ENCODE measurements around the gene SPEM3. TPM values are rescaled to one million over a fixed set of nuclear protein-coding genes. Genes with fewer than 3 reads are reported as not detected.

The SPEM3 gene
- polyA plus RNA-seq, 2 of the 4 experiments (the other 2 are of a cell fraction) = not detected

- Histone ChIP-seq H3K4me1 (no peaks in the 10 kb centered on the region), H3K9me3 (peaks cover 20% of the 10 kb centered on the region), H3K27ac (peak within 1 kb of the TSS; percentile 55 to 74; a peak in 5 of 6 replicates), H3K4me2 (peak within 1 kb of the TSS; percentile 69), H3K4me3 (peak within 1 kb of the TSS; percentile 46)
- FAIRE-seq (no peak), ATAC-seq (peak; percentile 45 to 59; a peak in 5 of 6 replicates), DNase-seq (ENCODE audit: low read depth in 1 of 2, low spot score in 1 of 2) (no peak)
- WGBS (ENCODE audit: missing lambda C conversion rate) = 37% methylated on average over 51 of the region's 52 CpGs
- ChIA-PET CTCF (interaction anchor here (1.3 to 17.1 kb wide), 5 partner anchors 21 to 180 kb away, joined by 4 to 139 read pairs (median 5); partner anchors contain the start of genes KCTD11, SENP3 and TMEM95), POLR2A (interaction anchor here (0.9 to 2.1 kb wide), 3 partner anchors 13 to 23 kb away, joined by 3 to 8 read pairs (median 7); partner anchors contain the start of genes PLSCR3 and TMEM256)
- TF ChIP-seq E2F6 (IDR thresholded peaks at IDR 0.05; ENCODE audit: borderline replicate concordance, low read depth) (no peak), HOXA7 (CRISPR knock-in tag; IDR thresholded peaks at IDR 0.05) (no peak), HES2 (IDR thresholded peaks at IDR 0.05) (no peak), ELK1 (IDR thresholded peaks at IDR 0.05; ENCODE audit: low read depth, low read length) (no peak), HDAC2 (IDR thresholded peaks at IDR 0.05) (no peak), POLR2A (IDR thresholded peaks at IDR 0.05; ENCODE audit: low read length) (peak; percentile 35), PBX3 (IDR thresholded peaks at IDR 0.05) (no peak)
These were observed 47.6 kb upstream of the SPEM3 start, which contains the start of gene TNK1 for GRCh38 chr17:7380855-7381683. TNK1 (plus strand) TSS chr17:7381089; CDS start chr17:7382927, 1,838 bp downstream.

GRCh38 chr17:7382901-7383300 lies 45.8 kb upstream of the SPEM3 start:
- POLR2A ChIA-PET = interaction anchor here (1.3 kb wide), 1 partner anchor 11 kb away, joined by 5 read pairs; the partner anchor contains the start of gene PLSCR3
- Histone ChIP-seq H3K4me3 (no peak overlapping the region), H3K4me1 (no peaks in the 10 kb centered on the region), H3K4me2 (no peak overlapping the region), H3K27ac (no peak overlapping the region), H3K9me3 (peaks cover 20% of the 10 kb centered on the region)
- TF ChIP-seq PBX3 (IDR thresholded peaks at IDR 0.05) = 0 out of 2 replicates have a peak, but pooled peaks have one; percentile 1
- TF ChIP-seq MAFK (IDR thresholded peaks at IDR 0.05; ENCODE audit: partially characterized antibody) = no peak
- ATAC-seq (peak in 1 of 2 experiments; percentile 7; a peak in 3 of 6 replicates), DNase-seq (ENCODE audit: low read depth in 1 of 2, low spot score in 1 of 2) (no peak), FAIRE-seq (no peak)
- CTCF ChIA-PET = interaction anchor here (0.8 to 17.1 kb wide), 6 partner anchors 8 to 132 kb away, joined by 3 to 139 read pairs (median 6); partner anchors contain the start of genes KCTD11 and TMEM95
- 86% methylated on average over 10 of the region's 10 CpGs for WGBS (ENCODE audit: missing lambda C conversion rate)

- FAIRE-seq (no peak), DNase-seq (ENCODE audit: low read depth in 1 of 2, low spot score in 1 of 2) (no peak), ATAC-seq (no peak)
- WGBS (ENCODE audit: missing lambda C conversion rate) = 96% methylated on average over 11 of the region's 11 CpGs
- H3K4me3 ChIP-seq = no peak overlapping the region
- H3K9me3 ChIP-seq = peaks cover 20% of the 10 kb centered on the region
- H3K4me1 ChIP-seq = no peaks in the 10 kb centered on the region
- ChIA-PET CTCF (interaction anchor here (1.0 to 17.1 kb wide), 6 partner anchors 9 to 131 kb away, joined by 3 to 139 read pairs (median 6); partner anchors contain the start of genes KCTD11 and TMEM95), POLR2A (interaction anchor here (0.6 to 1.3 kb wide), 2 partner anchors 11 to 339 kb away, joined by 4 to 5 read pairs; partner anchors contain the start of gene PLSCR3)
- H3K27ac ChIP-seq = no peak overlapping the region
- H3K4me2 ChIP-seq = no peak overlapping the region
- no peak for TF ChIP-seq REST (IDR thresholded peaks at IDR 0.05)
- no peak for TF ChIP-seq FOSB (CRISPR knock-in tag; IDR thresholded peaks at IDR 0.05)
- TF ChIP-seq RFX5 (IDR thresholded peaks at IDR 0.05) = no peak
- no peak for TF ChIP-seq USF2 (IDR thresholded peaks at IDR 0.05)
- TF ChIP-seq ZNF302 (CRISPR knock-in tag; IDR thresholded peaks at IDR 0.05) = no peak
- no peak for TF ChIP-seq CHD2 (IDR thresholded peaks at IDR 0.05; ENCODE audit: low read length, partially characterized antibody)
- TF ChIP-seq CTCF (IDR thresholded peaks at IDR 0.05) = no peak
- TF ChIP-seq SMC3 (IDR thresholded peaks at IDR 0.05) = no peak
- no peak for TF ChIP-seq E2F6 (IDR thresholded peaks at IDR 0.05; ENCODE audit: borderline replicate concordance, low read depth)
- TF ChIP-seq HOXB13 (CRISPR knock-in tag; IDR thresholded peaks at IDR 0.05; ENCODE audit: low read depth) = no peak
These were observed 45.3 kb upstream of the SPEM3 start for GRCh38 chr17:7383371-7383741.

Data from A549 (cell line).